Activated T-cell treated with anti-CD3 and anti-CD28 coated beads for 1 hour (primary cell): ENCODE measurements around the gene KIF26B.

Source experiments
- DNase-seq: peaks from one replicate; pipeline ENCODE4 v3.0.0-alpha.2; 2020; ENCODE audit warnings: low read depth

Gene KIF26B

GRCh38 chr1:245172026-245172425, 17.2 kb downstream of the KIF26B start:
- DNase-seq = no peak

GRCh38 chr1:245172829-245173228, 18.0 kb downstream of the KIF26B start:
- DNase-seq = no peak

GRCh38 chr1:245173446-245174211, 18.8 kb downstream of the KIF26B start:
- no peak for DNase-seq

- DNase-seq = no peak
Observed at GRCh38 chr1:245177071-245177900, 22.5 kb downstream of the KIF26B start.

- no peak for DNase-seq
Observed at GRCh38 chr1:245179706-245180105, 24.9 kb downstream of the KIF26B start.

GRCh38 chr1:245180496-245181157, 25.8 kb downstream of the KIF26B start:
- DNase-seq = no peak

- no peak for DNase-seq
Observed at GRCh38 chr1:245181158-245181517, 26.4 kb downstream of the KIF26B start.

- no peak for DNase-seq
Observed at GRCh38 chr1:245182028-245182427, 27.2 kb downstream of the KIF26B start.

GRCh38 chr1:245183429-245183828, 28.6 kb downstream of the KIF26B start:
- no peak for DNase-seq

GRCh38 chr1:245184779-245185178, 30.0 kb downstream of the KIF26B start:
- no peak for DNase-seq

GRCh38 chr1:245188403-245188802, 33.6 kb downstream of the KIF26B start:
- DNase-seq = no peak

- no peak for DNase-seq
Observed at GRCh38 chr1:245195398-245195797, 40.6 kb downstream of the KIF26B start.

- no peak for DNase-seq
Observed at GRCh38 chr1:245197121-245197520, 42.3 kb downstream of the KIF26B start.

- DNase-seq = no peak
Observed at GRCh38 chr1:245197911-245198379, 43.2 kb downstream of the KIF26B start.

GRCh38 chr1:245198748-245199516, 44.1 kb downstream of the KIF26B start:
- no peak for DNase-seq

- no peak for DNase-seq
Observed at GRCh38 chr1:245200146-245200545, 45.4 kb downstream of the KIF26B start.

GRCh38 chr1:245201201-245201600, 46.4 kb downstream of the KIF26B start:
- DNase-seq = no peak

GRCh38 chr1:245201827-245202226, 47.0 kb downstream of the KIF26B start:
- DNase-seq = no peak

- DNase-seq = no peak
Observed at GRCh38 chr1:245205396-245205795, 50.6 kb downstream of the KIF26B start.

- DNase-seq = no peak
Observed at GRCh38 chr1:245205864-245206263, 51.1 kb downstream of the KIF26B start.

- DNase-seq = no peak
Observed at GRCh38 chr1:245207056-245207638, 52.4 kb downstream of the KIF26B start.

GRCh38 chr1:245207801-245208200, 53.0 kb downstream of the KIF26B start:
- no peak for DNase-seq
